Endothelial cell of umbilical vein (primary cell): ENCODE measurements around the gene TRAF1. TPM values are rescaled to one million over a fixed set of nuclear protein-coding genes. Genes with fewer than 3 reads are reported as not detected.

Experiments
- BruUV-seq: library from RNA; stranded (reverse); fragments of 400-500 nt; replicated peaks from 2 replicates; lab custom pipeline; 2021; lab: Mats Ljungman, UMichigan
- CTCF ChIA-PET: fragments of 300-600, 350-600 bp; sonication (Branson Sonifier 250); formaldehyde crosslinking; loops from one replicate; lab custom pipeline; 2021; ENCODE audit warnings: antibody characterized with exemption, inconsistent platforms; lab: Charles Lee
- POLR2A ChIA-PET: fragments of 300-600, 350-600 bp; sonication (Branson Sonifier 250); formaldehyde crosslinking; loops from one replicate; lab custom pipeline; 2021; ENCODE audit warnings: antibody characterized with exemption, inconsistent platforms; lab: Charles Lee
- DNase-seq: peaks from one replicate; pipeline ENCODE4 v3.0.0-alpha.2; 2011; ENCODE audit warnings: low read depth, low spot score
- FAIRE-seq: peaks from 2 replicates; lab custom pipeline; 2011; peaks lifted over from hg19 to GRCh38; lab: Jason Lieb, UNC
- H2AFZ ChIP-seq: 2 replicates; pipeline ENCODE4 v1.6.0; 2012; ENCODE audit warnings: low read depth, low read length, control low read depth, inconsistent platforms
- H3K27ac ChIP-seq: 2 replicates; pipeline ENCODE4 v1.5.1; 2011; ENCODE audit warnings: low read depth, mild to moderate bottlenecking, control low read depth, low read length, moderate library complexity; ENCODE audit not compliant: insufficient read depth
- H3K27me3 ChIP-seq, 2 experiments: 2 replicates each; pipeline versions ENCODE4 v1.6.0 to v1.6.1; 2011; ENCODE audit warnings: low read length in 2 of 2, mixed read lengths in 1 of 2; ENCODE audit not compliant: control insufficient read depth in 2 of 2, insufficient read depth in 2 of 2
- H3K36me3 ChIP-seq, 2 experiments: 2 replicates in 1 of 2; 3 replicates in 1 of 2; pipeline ENCODE4 v1.5.1; 2011; ENCODE audit warnings: low read length in 2 of 2, mild to moderate bottlenecking in 1 of 2, moderate library complexity in 1 of 2; ENCODE audit not compliant: control insufficient read depth in 2 of 2, insufficient read depth in 2 of 2; ENCODE audit errors: extremely low read depth in 1 of 2
- H3K4me1 ChIP-seq: 3 replicates; pipeline ENCODE4 v1.5.1; 2011; ENCODE audit warnings: mild to moderate bottlenecking, low read length; ENCODE audit not compliant: control insufficient read depth, insufficient read depth; ENCODE audit errors: extremely low read depth
- H3K4me2 ChIP-seq: 2 replicates; pipeline ENCODE4 v1.6.1; 2011; ENCODE audit warnings: low read length, control low read depth, mixed read lengths; ENCODE audit not compliant: insufficient read depth
- H3K4me3 ChIP-seq, 3 experiments: fragments of 200-600 bp in 1 of 3; sonication (generic), shearing (Covaris generic) in 1 of 3; replicated peaks in 1 of 3; 2 replicates each; pipeline ENCODE4 v1.5.1; 2011 to 2016; ENCODE audit warnings: control low read depth in 3 of 3, low read length in 3 of 3, mild to moderate bottlenecking in 2 of 3, inconsistent platforms in 1 of 3, low read depth in 1 of 3, moderate library complexity in 1 of 3; ENCODE audit not compliant: insufficient read depth in 1 of 3
- H3K79me2 ChIP-seq: 2 replicates; pipeline ENCODE4 v1.6.0; 2012; ENCODE audit warnings: low read length, inconsistent platforms; ENCODE audit not compliant: control insufficient read depth, insufficient read depth
- H3K9ac ChIP-seq: replicated peaks from 2 replicates; pipeline ENCODE3; 2011; ENCODE audit warnings: low read length, control low read depth; ENCODE audit not compliant: insufficient read depth; ENCODE audit errors: extremely low read depth
- H3K9me1 ChIP-seq: replicated peaks from 3 replicates; pipeline ENCODE4 v1.6.0; 2011; ENCODE audit warnings: mild to moderate bottlenecking, low read length; ENCODE audit not compliant: control insufficient read depth, insufficient read depth; ENCODE audit errors: extremely low read depth
- H3K9me3 ChIP-seq: replicated peaks from 2 replicates; pipeline ENCODE4 v1.5.1; 2012; ENCODE audit warnings: low read length, inconsistent platforms; ENCODE audit not compliant: control insufficient read depth, insufficient read depth
- H4K20me1 ChIP-seq: replicated peaks from 2 replicates; pipeline ENCODE3; 2011; ENCODE audit warnings: mild to moderate bottlenecking, low read length; ENCODE audit not compliant: control insufficient read depth, insufficient read depth; ENCODE audit errors: extremely low read depth
- EZH2 ChIP-seq: IDR thresholded peaks from 2 replicates; pipeline ENCODE4 v1.6.1; 2012; ENCODE audit warnings: borderline replicate concordance, low read depth, mild to moderate bottlenecking, moderate library complexity, low read length, inconsistent platforms; ENCODE audit not compliant: severe bottlenecking
- FOS ChIP-seq: IDR thresholded peaks from 2 replicates; pipeline ENCODE4 v1.6.1; 2011; ENCODE audit warnings: mild to moderate bottlenecking, low read length, moderate library complexity, borderline replicate concordance; ENCODE audit not compliant: insufficient read depth
- GATA2 ChIP-seq: IDR thresholded peaks from 2 replicates; pipeline ENCODE4 v1.7.0; 2011; ENCODE audit warnings: low read depth, mild to moderate bottlenecking, moderate library complexity, mixed read lengths, low read length; ENCODE audit not compliant: insufficient read length, insufficient read depth
- JUN ChIP-seq: IDR thresholded peaks from 2 replicates; pipeline ENCODE4 v1.6.1; 2011; ENCODE audit warnings: borderline replicate concordance, low read depth; ENCODE audit not compliant: insufficient read length, insufficient read depth
- MAX ChIP-seq: IDR thresholded peaks from 2 replicates; pipeline ENCODE4 v1.6.1; 2011; ENCODE audit not compliant: insufficient read depth, insufficient read length
- MYC ChIP-seq: IDR thresholded peaks from one replicate; pipeline ENCODE4 v1.6.1; 2011; ENCODE audit warnings: mild to moderate bottlenecking, low read depth, low read length
- POLR2A ChIP-seq: IDR thresholded peaks from 2 replicates; pipeline ENCODE4 v1.6.1; 2012; ENCODE audit warnings: low read depth, mild to moderate bottlenecking, control low read depth, low read length
- POLR2AphosphoS5 ChIP-seq: IDR thresholded peaks from 2 replicates; pipeline ENCODE4 v1.6.1; 2012; ENCODE audit warnings: low read depth, mild to moderate bottlenecking, control low read depth, low read length, moderate library complexity; ENCODE audit not compliant: insufficient read depth
- dilution Hi-C: fragments of 300-500 bp; cut with MboI; formaldehyde crosslinking; loops from one replicate; pipeline ENCODE4 v1.15.0; 2019; ENCODE audit warnings: low sequenced_read_pairs; ENCODE audit not compliant: extremely low pct_ligation_motif_present
- intact Hi-C: fragments of 100-400 bp; cut with micrococcal nuclease; formaldehyde crosslinking; loops from one replicate; pipeline ENCODE4 v1.10.0; 2022
- polyA plus RNA-seq, 4 experiments: library from polyadenylated mRNA; depleted of rRNA in 3 of 4; stranded (reverse) in 3 of 4; unstranded in 1 of 4; fragments of >200 nt; gene quantifications; 2 replicates each; pipeline versions ENCODE4 v1.2.1 to v1.2.3, GENCODE V29; 2011 to 2012; ENCODE audit warnings: missing spikeins in 1 of 4
- total RNA-seq: library from RNA; stranded (reverse); gene quantifications from 2 replicates; pipeline ENCODE4 v1.2.3, GENCODE V29; 2021
- TF ChIP-seq, protein P1 (sequence below), 2 donors: IDR thresholded peaks; 1 replicate in 1 of 2; 2 replicates in 1 of 2; pipeline ENCODE4 v1.5.1; 2011; ENCODE audit warnings: low read length in 2 of 2, mild to moderate bottlenecking in 2 of 2, moderate library complexity in 2 of 2, control low read depth in 1 of 2, inconsistent platforms in 1 of 2, low read depth in 1 of 2; ENCODE audit not compliant: insufficient read depth in 1 of 2; ENCODE audit errors: extremely low read depth in 1 of 2

The TRAF1 gene
- total and polyA plus RNA-seq, 2 donors (not counting 3 experiments of a cell fraction or from before 2014, with no cell fraction given), result 2.0 to 2.6 TPM

- H2AFZ ChIP-seq, result no peak overlapping the region
- H3K9me3 ChIP-seq, result no peaks in the 10 kb centered on the region
- BruUV-seq, result no TSS peak
- FAIRE-seq (no peak), DNase-seq (no peak)
- no peak overlapping the region for H3K27ac ChIP-seq
- no peak overlapping the region for H3K4me3 ChIP-seq
- H3K27me3 ChIP-seq, result peaks cover 0 to 3% of the 10 kb centered on the region in 2 experiments
- no peaks in the 10 kb centered on the region for H4K20me1 ChIP-seq
- ChIA-PET CTCF (no interaction called here), POLR2A (no interaction called here)
- no peaks in the 10 kb centered on the region for H3K79me2 ChIP-seq
- H3K9me1 ChIP-seq, result no peaks in the 10 kb centered on the region
- peaks cover 4% of the 10 kb centered on the region for H3K4me1 ChIP-seq
- no peak overlapping the region for H3K4me2 ChIP-seq
- dilution Hi-C loops, result no loop called here
- intact Hi-C loops, result no loop called here
- no peak overlapping the region for H3K9ac ChIP-seq
- no peaks in the 10 kb centered on the region for H3K36me3 ChIP-seq
- TF ChIP-seq MYC, result no peak
Measured at GRCh38 chr9:120899490-120900068, 27.0 kb downstream of the TRAF1 start.

GRCh38 chr9:120898396-120898795 is 28.2 kb downstream of the TRAF1 start:
- Histone ChIP-seq H3K36me3 (no peaks in the 10 kb centered on the region), H3K4me1 (peaks cover 7% of the 10 kb centered on the region), H3K27me3 (peaks cover 0 to 3% of the 10 kb centered on the region in 2 experiments), H3K79me2 (no peaks in the 10 kb centered on the region), H3K9me3 (no peaks in the 10 kb centered on the region), H4K20me1 (no peaks in the 10 kb centered on the region), H2AFZ (no peak overlapping the region), H3K9me1 (no peaks in the 10 kb centered on the region), H3K4me2 (no peak overlapping the region), H3K4me3 (no peak overlapping the region), H3K9ac (no peak overlapping the region), H3K27ac (no peak overlapping the region)
- DNase-seq (no peak), FAIRE-seq (no peak)
- dilution Hi-C loops (no loop called here), intact Hi-C loops (no loop called here)
- ChIA-PET POLR2A (no interaction called here), CTCF (no interaction called here)
- BruUV-seq, result no TSS peak
- no peak for TF ChIP-seq JUN
- TF ChIP-seq, protein P1, sequence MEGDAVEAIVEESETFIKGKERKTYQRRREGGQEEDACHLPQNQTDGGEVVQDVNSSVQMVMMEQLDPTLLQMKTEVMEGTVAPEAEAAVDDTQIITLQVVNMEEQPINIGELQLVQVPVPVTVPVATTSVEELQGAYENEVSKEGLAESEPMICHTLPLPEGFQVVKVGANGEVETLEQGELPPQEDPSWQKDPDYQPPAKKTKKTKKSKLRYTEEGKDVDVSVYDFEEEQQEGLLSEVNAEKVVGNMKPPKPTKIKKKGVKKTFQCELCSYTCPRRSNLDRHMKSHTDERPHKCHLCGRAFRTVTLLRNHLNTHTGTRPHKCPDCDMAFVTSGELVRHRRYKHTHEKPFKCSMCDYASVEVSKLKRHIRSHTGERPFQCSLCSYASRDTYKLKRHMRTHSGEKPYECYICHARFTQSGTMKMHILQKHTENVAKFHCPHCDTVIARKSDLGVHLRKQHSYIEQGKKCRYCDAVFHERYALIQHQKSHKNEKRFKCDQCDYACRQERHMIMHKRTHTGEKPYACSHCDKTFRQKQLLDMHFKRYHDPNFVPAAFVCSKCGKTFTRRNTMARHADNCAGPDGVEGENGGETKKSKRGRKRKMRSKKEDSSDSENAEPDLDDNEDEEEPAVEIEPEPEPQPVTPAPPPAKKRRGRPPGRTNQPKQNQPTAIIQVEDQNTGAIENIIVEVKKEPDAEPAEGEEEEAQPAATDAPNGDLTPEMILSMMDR (IDR thresholded peaks at IDR 0.05; ENCODE audit: extremely low read depth in 1 of 2, insufficient read depth in 1 of 2, low read depth in 1 of 2, low read length in 2 of 2), result no peak
- no peak for TF ChIP-seq POLR2A
- TF ChIP-seq MYC, result no peak
- TF ChIP-seq MAX, result no peak
- TF ChIP-seq FOS, result no peak
- TF ChIP-seq EZH2, result no peak
- no peak for TF ChIP-seq GATA2
- TF ChIP-seq POLR2AphosphoS5, result no peak
